GM19240 (cell line): Measurements from ENCODE around the gene ENTR1.
"Not testable (repeated sequence)": the region's sequence is repeated elsewhere in the genome, so short reads cannot be mapped to it uniquely, and the experiment has no call there.

ENCODE experiments used
- DNase-seq: peaks from one replicate; pipeline ENCODE4 v3.0.0; 2011; ENCODE audit warnings: low spot score; ENCODE audit not compliant: insufficient read length

The ENTR1 gene

DNA sequence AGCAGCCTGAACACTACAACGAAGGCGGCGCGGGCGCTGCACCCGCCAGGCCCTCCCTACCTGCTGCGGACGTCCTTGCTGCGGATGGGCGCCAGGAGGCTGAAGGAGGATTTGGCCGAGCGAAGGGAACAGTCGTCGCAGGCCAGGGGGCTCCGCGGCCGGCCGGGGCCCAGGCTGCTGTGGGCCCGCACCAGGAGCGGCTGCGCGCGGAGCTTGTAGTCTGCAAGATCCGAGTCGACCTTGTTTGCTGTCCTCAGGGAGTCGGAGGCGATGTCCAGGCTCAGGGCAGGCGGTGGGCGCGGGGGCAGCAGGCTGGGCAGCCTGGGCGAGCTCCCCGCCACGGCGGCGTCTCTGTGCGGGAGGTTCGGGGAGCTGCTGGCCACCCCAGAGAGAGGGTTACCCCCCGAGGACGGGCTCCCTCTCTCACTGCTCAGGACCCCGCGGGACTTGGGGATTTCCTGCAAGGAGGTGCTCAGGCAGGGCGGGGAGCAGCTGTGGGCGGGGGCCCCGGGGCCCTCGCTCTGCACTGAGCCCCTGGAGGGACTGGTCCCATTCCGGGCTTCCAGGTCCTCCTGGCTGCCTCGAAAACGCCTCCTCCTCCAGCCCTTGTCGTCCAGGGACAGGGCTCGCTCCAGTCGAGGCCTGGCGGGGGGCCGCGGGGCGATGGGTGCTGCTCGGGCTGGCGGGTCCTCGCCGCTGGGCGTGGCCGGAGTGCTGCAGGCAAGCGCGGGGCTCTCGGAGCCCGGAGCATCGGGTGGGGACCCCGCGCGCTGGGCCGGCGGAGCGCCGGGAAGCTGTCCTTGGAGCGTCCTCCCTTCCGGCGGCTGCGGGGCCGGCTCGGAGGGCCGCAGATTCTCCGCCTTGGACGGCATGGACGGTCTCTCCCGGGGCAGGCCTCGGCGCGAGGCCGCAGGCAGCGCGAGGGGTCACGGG lies 28.4 kb upstream of the ENTR1 start:
- DNase-seq: peak; percentile 68

DNA sequence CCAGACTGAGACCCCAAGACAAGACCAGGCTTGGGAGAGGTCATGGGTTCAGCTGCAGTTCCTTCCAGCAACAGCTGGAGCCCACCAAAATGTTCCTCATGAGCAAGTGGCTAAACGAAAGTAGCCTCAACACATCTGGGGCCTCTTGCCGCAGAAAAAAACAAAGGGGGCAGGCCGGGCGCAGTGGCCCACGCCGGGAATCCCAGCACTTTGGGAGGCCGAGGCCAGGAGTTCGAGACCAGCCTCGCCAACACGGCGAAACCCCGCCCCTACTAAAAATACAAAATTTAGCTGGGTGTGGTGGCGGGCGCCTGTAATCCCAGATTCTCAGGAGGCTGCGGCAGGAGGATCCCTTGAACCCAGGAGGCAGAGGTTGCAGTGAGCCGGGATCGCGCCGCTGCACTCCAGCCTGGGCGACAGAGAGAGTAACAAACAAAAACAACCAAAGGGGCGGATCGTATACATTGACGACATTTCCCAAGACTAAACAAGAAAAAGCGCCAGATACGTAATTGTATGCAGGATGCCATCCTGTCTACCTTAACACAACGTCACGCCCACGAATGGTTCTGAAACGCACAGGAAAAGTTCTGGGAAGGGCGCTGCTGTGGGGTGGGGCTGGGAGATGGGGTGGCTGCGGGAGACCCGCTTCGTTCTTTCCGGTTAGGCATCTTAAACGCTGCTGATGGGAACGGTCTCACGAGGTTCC lies 27.6 kb upstream of the ENTR1 start:
- no peak for DNase-seq

DNA sequence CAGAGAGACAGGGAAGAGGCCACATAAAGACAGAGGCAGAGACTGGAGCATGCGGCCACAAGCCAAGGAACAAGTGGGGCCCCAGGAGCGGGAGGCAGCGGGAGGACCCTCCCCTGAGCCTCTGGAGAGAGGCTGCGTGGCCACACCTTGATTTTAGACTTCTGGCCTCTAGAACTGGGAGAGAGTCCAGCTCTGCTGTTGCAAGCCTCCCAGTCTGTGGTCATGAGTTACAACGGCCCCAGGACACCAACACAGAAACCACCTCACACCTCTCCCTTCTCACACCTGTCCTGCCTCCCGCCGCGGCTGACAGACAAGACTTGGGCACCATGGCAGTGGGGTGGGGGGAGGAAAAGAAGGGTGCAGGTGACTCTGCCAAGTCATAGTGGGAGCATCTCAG lies 27.0 kb upstream of the ENTR1 start:
- no peak for DNase-seq

DNA sequence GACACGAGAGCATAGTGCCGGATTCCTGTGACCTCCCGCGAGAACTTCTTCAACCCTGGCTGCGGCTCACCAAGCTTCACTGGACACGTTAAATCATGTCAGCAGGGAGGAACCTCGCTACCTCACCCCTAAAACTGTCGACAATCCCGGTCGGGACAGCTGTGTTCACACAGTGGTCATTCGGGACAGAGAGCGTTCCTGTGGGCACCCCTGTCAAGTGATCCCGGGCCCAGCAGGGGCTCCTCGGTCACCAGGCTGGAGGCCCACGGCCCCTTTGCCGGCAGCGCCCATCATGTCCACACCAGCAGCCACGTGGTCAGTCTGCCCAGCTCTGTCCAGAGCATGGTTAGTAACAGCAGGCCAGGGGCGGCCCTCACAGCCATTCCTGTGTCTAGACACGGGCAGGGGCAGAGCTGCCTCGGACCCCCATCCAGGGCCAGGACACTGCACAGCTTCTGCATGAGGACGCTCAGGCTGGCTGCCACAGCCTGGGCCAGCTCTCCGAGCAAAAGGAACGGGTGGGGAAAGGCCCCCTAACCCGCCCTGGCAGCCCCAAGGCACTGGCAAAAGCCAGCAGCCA lies 25.7 kb upstream of the ENTR1 start:
- DNase-seq: no peak

DNA sequence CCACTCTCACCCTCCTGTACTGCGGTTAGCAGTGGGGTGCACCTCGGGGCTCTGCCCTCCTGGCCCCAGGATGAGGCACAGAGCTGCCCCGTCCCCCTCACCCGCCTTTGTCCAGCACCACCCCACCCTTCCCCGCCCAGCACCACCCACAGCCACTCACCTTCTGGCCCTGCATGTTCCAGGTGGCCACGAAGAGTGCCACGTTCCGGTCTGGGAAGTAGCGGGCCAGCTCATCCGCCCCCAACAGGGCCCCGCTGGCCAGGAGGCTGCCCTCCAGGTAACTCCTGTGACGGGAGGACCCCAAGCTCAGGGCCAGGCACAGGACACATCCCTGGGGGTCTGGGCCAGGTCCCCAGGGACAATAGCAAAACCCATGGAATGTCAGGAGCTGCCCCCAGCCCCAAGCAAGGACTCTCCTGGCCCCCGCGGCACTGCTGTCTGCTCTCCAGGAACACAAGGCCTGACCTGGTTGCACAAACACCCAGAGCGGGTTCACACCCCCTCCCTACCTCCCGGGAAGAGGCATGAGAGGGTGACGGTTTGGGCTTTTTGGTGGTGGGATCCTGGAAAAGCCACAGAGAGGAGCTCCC lies 24.3 kb upstream of the ENTR1 start:
- DNase-seq: no peak

DNA sequence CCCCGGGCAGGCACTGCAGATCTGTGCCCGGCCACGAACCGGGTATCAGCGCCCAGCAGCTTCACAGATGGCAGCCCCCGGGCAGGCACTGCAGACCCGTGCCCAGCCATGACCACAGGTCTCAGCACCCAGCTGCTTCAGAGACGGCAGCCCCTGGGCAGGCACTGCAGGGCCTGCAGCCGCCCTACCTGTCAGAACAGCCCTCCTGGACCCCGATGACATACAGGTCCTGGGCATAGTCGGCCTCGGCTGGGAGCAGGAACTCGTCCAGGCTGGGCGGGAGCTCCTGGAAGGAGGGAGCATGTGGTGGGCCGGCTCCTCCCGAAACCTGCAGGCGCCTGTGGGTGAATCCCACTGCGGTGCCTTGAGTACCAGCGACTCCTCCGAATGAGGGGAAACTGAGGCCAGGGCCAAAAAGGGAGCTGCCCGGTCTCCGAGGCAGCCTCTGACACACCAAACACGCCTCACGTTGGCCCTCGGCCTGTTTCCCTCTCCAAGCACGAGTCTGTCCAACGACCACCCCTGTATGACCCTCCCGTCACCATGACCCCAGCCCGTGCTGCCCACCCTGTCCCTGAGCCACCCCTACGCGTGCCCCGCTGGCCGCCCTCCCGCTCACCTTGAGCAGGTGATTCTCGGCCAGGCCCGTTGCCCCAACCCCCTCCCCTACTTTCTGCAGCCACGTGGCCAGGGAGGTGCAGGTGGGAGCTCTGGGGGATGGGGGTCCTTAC lies 23.6 kb upstream of the ENTR1 start:
- no peak for DNase-seq

DNA sequence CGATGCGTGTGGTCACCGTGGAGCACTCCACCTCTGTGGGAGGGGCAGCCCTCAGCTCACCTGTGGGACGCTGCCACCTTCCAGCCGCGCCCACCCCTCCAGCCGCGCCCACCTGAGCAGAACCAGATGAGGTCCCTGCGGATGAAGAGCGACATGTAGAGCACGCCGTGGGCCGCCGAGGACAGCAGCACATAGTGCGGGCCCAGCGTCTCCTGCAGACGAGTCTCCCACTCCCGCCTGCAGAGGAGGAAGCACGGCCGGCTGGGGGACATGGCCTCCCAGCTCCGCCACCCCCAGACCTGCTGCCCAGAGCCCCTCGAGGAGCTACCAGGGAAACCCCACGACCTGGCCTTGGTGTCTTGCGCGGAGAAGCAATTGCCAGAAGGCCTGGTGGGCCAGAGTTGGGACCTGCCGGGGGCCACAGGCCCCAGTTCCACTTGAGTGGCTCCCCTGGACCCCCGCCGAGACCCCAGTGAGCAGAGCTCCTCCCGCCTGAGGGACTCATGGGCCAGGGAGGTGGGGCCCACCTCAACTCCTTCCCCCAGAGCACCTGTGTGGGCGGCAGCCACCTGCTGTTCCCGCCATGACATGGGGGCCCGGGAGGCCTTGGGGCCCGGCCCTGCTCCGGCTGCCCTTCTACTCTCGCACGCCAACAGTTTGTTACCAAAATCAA lies 22.8 kb upstream of the ENTR1 start:
- DNase-seq: no peak

DNA sequence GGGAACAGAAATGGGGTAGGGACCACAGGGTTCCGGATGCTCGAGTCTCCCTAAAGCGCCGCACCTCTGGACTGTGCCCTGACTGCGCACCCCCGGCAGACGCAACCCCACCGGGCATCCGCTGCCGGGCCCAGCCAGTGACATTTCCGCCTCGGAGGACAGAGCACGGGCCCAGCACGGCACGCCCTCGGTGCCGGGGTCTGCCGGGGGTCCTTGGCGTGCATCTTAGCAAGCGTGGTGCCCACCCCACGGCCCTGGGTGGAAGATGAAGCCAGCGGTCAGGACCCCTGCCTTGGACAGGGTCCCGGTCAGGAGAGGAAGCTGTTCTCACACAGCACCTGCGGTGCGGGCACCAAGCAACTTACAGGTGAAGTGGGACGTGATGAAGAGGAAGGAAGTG lies 22.2 kb upstream of the ENTR1 start:
- DNase-seq: no peak

DNA sequence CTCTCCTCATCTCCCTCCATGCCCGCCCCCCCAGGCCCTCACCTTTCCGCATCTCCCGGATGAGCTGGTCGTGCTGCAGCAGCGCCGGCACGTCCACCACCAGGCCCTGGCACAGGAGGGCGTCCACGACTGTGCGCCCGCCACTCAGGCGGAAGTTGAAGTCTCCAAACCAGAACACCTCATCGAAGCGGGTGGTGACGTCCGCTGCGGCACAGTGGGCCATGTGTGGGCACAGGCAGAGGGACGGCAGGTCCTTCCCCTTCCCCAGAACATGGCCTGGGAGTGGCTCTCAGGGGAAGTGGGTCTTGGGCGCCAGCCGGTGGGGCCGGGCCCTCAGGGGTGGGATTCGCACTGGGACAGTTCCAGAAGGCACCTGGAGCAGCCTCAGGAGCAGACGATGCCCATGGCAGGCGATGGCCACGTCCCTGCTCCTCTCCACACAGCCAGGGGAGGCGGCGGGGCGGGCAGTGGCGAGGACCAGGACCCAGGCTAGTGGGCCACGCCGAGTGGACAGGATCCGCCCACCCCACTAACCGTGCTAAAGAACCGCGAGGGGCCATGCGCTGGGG lies 21.5 kb upstream of the ENTR1 start:
- no peak for DNase-seq

DNA sequence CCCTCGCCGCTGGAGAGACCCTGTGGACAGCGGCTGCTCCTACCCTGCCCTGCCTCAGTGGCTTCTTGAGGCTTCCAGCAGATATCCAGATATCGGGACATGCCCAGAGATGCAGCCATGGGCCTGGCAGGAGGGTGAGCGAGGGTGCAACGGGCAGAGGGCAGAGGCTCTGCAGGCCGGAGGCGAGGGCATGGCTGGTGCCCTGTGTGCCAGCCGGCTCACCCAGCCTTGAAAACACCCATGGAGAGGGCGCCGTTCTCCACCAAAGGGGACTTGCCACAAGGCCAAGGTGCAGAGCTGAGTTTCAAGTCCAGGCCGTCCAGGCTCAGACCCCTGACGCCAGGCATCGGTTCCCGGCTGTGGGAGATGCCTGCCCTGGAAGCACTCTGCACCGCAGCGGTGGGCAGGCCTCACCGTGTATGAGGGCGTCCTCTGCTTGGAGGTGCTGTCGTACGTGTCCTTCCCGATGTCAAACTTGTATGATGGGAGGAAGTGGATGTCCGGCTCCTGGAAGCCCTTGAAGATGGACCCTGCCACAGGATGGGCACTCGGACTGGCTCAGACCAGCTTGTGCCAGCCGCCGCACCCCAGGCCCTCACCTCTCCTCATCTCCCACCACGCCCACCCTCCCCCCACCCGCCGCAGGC lies 20.3 kb upstream of the ENTR1 start:
- no peak for DNase-seq

DNA sequence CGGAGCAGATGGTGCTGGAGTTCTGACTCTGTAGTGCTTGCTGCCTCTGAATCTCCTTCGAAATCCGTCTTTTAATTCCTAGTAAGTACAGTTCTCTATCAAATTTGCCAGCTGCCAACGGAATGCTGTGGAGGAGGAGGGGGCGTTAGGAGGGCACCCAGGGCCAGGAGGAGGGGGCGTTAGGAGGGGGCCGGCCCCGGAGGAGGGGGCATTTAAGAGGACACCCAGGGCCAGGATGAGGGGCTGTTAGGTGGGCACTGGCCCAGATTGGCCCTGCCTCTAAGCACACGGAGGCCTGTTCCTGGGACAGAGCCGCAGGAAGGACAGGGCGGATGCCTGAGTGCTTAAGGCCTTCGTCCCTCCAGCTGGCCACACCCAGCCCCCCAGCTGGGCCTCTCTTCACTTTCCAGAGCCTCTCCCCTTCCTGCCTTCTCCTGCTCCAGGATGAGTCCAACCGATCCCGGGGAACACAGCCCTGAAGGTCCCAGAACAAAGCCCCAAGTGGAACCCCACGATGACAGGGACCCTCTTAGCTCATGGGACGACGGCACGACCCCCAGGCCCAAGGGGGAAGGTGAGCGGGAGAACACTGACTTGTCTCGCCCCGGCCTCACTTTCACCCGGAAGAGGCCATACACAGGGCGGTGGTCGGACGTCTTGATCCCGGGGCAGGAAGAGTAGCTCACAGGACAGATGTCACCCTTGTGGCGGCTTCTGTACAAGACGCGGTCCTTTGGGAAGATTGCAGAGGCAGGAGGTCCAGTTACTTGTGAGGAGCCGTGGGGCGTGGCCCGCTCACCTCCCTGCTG lies 19.5 kb upstream of the ENTR1 start:
- DNase-seq: no peak

DNA sequence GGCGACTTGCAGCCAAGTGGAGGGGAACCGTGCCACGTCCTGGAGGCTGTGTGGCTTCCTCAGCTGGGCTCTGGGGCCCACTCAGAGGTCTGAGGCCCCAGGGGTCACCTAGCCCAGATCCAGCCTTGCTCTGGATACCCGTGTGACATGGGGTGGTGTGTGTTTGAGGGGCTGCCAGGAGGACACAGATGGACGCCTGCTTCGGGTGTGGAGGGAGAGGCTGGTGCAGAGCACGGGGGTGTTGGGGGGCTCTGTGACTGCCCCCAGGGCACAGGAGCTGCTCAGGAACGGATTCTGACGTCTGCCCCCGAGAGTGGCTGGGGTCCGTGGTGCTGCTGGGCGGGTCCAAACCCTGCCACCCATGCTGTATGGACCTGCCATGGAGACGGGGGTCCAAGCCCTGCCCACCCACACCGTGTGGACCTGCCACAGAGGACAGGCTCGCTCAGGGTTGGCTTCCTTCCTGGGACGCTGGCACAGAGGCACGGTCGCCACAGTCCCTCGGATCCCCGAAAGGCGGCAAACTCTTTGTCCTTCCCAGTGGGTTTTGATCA lies 18.7 kb upstream of the ENTR1 start:
- no peak for DNase-seq

DNA sequence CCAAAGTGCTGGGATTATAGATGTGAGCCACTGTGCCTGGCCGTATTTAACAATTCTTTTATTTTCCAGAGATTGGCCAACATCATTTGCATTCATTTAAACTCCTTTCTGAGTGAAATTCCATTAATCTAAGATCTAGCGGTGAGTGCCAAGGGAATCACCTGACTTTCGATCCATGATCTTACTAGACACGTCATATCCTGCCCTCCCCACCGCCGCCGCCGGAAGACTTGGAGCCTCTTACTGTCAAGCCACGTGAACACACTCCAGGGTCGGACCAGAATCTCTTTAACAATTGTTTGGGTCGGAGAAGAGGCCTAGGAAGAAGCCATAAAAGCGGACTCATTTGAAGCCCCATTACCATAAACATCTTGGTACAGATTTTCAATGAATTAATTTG lies 16.4 kb upstream of the ENTR1 start:
- no peak for DNase-seq

DNA sequence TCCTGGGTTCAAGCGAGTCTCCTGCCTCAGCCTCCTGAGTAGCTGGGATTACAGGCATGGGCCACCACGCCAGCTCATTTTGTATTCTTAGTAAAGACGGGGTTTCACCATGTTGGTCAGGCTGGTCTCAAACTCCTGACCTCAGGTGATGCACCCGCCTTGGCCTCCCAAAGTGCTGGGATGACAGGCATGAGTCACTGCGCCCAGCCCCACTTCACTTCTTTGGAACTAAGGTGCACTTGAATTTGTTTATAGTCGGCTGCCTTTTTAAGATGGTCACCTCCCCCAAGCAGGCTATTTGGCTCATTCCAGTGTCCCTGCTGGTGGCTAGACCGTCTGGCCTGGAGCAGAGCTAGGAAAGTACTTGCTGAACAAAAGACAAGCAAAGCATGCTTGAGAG lies 15.0 kb upstream of the ENTR1 start:
- not testable (repeated sequence) for DNase-seq

DNA sequence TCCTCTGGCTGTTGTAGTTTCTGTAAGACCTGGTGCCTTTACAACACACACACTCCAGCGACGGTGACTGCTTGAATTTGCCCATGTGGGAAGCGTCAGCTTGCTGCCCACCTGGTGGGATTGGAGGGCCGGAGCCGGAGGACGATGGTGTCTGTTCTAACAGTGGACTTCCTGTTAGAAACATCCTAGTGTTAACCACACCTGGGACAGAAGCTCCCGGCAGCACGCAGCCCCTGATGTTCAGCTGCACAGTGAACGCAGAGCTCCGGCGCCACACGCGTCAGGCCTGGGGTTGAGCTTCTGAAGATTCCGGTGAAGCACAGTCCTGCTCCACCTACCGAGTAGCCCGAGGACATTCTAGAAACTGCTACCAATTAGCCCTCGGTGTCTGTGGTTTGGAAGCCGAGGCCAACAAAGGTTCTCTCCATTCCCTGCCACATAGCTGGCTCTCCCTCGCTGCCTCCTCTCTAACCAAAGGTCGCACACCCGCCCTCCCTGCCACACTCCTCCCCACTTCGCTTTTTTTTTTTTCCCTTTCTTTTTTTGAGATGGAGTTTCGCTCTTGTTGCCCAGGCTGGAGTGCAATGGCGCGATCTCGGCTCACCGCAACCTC lies 14.4 kb upstream of the ENTR1 start:
- no peak for DNase-seq

DNA sequence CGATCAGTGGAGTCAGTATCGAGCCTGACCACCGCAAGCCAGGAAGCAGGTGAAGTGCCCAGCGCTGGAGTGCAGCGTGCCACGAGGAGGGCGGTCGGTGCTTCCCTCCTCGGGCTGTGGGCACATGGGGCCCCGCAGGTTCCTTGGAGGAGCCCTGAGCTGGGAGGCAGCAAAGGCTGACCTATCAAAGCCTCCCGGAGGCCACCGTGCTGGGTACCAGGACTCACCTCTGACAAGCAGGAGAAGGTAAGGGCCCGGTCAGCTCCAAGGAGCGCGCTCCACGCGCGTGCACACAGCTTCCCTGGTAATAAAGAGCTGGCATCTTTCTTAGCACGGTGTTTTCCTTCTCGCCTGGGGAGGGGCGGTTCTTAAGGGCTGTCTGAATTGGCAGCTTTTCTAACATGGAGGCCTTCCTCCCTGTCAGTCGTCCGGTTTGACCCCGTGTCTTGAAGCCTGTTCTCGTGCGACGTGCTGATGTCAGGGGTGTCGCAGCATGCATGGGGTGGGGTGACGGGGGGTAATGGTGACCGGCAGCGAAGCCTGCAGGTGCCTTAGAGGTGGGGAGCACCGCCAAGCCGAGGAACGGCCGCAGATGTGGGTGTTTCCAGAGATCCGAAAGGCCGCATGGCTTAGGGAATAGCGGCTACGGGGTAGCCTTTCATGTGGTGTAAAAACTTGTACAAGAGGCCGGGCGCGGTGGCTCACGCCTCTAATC lies 13.2 kb upstream of the ENTR1 start:
- no peak for DNase-seq

DNA sequence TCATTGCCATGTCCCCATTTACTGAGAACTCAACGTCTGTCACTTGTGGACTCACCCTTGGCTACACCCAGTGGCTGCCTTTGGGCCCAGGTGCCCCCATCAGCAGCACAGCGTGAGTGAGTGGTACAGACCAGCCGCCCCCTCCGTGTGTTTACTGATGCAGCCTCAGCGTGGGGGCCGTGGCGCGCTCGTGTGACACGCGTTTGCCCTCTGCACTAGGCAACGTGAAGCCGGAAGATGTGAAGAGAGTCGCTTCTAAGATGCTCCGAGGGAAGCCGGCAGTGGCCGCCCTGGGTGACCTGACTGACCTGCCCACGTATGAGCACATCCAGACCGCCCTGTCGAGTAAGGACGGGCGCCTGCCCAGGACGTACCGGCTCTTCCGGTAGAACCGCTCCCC lies 12.5 kb upstream of the ENTR1 start:
- no peak for DNase-seq

DNA sequence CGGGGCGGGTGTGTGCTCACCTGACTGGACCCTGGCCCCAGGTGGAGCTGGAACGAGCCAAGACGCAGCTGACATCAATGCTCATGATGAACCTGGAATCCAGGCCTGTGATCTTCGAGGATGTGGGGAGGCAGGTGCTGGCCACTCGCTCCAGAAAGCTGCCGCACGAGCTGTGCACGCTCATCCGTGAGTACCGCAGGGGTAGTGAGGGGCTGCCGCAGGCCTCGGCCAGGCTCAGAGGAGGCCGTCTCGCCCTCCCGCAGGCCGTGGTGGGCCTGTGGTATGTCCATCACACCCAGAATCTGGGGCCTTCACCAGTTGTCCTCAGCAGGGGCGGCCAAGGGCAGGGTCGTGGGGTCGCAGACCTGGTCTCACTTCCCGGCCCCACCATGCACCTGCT lies 11.4 kb upstream of the ENTR1 start:
- DNase-seq: no peak
